SK-N-SH (cell line): ENCODE data around the gene PET100.

ENCODE experiments used
- CTCF ChIP-seq: fragments of 200-600 bp; sonication (generic); IDR thresholded peaks from 2 replicates; pipeline ENCODE4 v1.6.1; 2017; ENCODE audit warnings: antibody characterized with exemption, mild to moderate bottlenecking, moderate library complexity
- SIN3A ChIP-seq: IDR thresholded peaks from 2 replicates; pipeline ENCODE4 v1.6.1; 2012; ENCODE audit warnings: low read depth, mild to moderate bottlenecking, low read length, moderate library complexity, borderline replicate concordance

DNA sequence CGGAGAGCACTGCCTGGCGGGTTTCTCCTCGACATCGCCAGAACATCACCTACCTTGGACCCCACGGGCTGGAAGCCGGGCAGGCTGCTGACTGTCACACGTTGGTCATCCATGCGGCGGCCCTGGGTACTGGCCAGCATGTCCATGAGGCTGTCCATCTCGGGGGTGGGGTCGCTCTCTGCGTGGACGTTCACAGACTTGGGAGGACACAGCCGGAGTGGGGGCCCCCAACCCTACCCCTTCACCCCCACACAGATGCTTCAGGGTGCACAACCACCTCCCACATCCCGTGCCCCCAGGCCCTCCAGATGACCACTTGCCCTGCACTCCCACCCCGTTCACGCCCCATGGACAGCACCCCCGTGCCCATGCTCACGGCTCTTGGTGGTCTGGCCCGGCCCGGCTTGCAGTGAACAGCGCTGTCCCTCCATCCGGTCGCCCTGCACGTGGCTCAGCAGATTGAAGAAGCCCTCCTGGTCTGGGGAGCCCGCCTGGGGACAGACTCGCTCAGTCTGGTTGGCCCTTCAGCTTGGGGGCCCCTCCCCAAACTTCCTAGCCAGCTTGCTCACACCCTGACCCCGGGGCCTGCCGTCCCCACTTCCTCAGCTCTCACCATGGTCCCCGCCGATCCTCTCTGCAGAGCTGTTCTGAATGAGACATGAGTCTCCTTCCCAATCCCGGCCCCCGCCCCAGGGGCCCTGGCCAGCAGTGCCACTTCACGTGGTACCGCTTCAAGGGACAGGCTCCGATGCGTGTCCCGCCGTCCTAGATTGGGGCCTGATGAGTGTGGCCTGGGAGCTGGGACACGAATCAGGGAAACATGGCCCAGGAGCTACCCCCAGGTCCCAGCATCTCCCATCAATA is 3.0 kb downstream of the PET100 start:
- TF ChIP-seq CTCF: no peak
- no peak for TF ChIP-seq SIN3A
